ENCODE data around the gene ZFP3.

DNA sequence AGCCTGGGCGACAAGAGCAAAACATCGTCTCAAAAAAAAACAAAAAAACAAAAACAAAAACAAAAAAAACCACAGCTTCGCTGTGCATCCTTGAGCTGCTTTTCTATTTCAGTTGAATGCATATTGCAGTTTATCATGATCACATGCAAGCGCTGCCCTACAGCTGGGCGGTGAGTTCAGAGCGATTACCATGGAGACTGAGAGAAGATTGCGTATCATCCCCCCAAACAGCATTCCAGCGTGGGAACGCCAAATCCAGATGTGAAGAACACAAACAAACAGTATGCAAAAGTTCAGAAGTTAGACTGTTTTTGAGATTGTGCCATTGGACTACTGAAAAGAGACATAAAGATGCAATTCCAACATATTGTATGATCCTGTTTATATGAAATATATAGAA is 28.0 kb upstream of the ZFP3 start:
- TF ChIP-seq, protein P1, sequence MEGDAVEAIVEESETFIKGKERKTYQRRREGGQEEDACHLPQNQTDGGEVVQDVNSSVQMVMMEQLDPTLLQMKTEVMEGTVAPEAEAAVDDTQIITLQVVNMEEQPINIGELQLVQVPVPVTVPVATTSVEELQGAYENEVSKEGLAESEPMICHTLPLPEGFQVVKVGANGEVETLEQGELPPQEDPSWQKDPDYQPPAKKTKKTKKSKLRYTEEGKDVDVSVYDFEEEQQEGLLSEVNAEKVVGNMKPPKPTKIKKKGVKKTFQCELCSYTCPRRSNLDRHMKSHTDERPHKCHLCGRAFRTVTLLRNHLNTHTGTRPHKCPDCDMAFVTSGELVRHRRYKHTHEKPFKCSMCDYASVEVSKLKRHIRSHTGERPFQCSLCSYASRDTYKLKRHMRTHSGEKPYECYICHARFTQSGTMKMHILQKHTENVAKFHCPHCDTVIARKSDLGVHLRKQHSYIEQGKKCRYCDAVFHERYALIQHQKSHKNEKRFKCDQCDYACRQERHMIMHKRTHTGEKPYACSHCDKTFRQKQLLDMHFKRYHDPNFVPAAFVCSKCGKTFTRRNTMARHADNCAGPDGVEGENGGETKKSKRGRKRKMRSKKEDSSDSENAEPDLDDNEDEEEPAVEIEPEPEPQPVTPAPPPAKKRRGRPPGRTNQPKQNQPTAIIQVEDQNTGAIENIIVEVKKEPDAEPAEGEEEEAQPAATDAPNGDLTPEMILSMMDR (conservative IDR thresholded peaks at IDR 0.05; ENCODE audit: low read length): no peak
- no peak for TF ChIP-seq EZH2phosphoT487 (IDR thresholded peaks at IDR 0.05; ENCODE audit: borderline replicate concordance, low read depth, low read length)

Data from OCI-LY7 (cell line).